ENCODE results near the gene RIPK4. TPM values are rescaled to one million over a fixed set of nuclear protein-coding genes. Genes with fewer than 3 reads are reported as not detected.

RIPK4 gene
- total RNA-seq, 2 donors from 2014 or later = 8.4 to 16.2 TPM

GRCh38 chr21:41801321-41802197 is 34.7 kb upstream of the RIPK4 start:
- H3K27ac Mint-ChIP-seq = no peak overlapping the region
- H3K27ac ChIP-seq (ENCODE audit: low read depth, low read length) = no peak overlapping the region
- no peak overlapping the region for H3K4me3 Mint-ChIP-seq

GRCh38 chr21:41800425-41801320 is 33.8 kb upstream of the RIPK4 start:
- Mint-ChIP-seq H3K27ac (no peak overlapping the region), H3K36me3 (ENCODE audit: low read depth) (peaks cover 36% of the 10 kb centered on the region), H3K9me3 (no peaks in the 10 kb centered on the region), H3K4me1 (peaks cover 3% of the 10 kb centered on the region), H3K27me3 (ENCODE audit: insufficient read depth) (no peaks in the 10 kb centered on the region), H3K4me3 (no peak overlapping the region)
- Histone ChIP-seq H3K9me3 (ENCODE audit: control insufficient read depth, low read length) (no peaks in the 10 kb centered on the region), H3K9ac (ENCODE audit: extremely low read depth, low read length, poor library complexity, severe bottlenecking) (no peak overlapping the region), H3K27ac (ENCODE audit: low read depth, low read length) (no peak overlapping the region), H3K4me3 (ENCODE audit: low read length) (no peak overlapping the region), H3K27me3 (ENCODE audit: control insufficient read depth, insufficient read depth, low read length, poor library complexity, severe bottlenecking) (no peaks in the 10 kb centered on the region), H3K36me3 (ENCODE audit: control insufficient read depth, insufficient read depth, low read length) (peaks cover 45% of the 10 kb centered on the region), H3K4me1 (ENCODE audit: control insufficient read depth, insufficient read depth, low read length) (no peaks in the 10 kb centered on the region)
- WGBS, 2 experiments (ENCODE audit: insufficient coverage in 1 of 2, insufficient read length in 1 of 2) = 90 to 91% methylated on average over 16 to 24 of the region's 24 CpGs
- TF ChIP-seq CTCF (conservative IDR thresholded peaks at IDR 0.05) = no peak
- DNase-seq = no peak

More at GRCh38 chr21:41801321-41802197, 34.7 kb upstream of the RIPK4 start:
- Mint-ChIP-seq H3K4me1 (no peaks in the 10 kb centered on the region), H3K27me3 (ENCODE audit: insufficient read depth) (no peaks in the 10 kb centered on the region), H3K9me3 (no peaks in the 10 kb centered on the region), H3K36me3 (ENCODE audit: low read depth) (peaks cover 36% of the 10 kb centered on the region)
- Histone ChIP-seq H3K4me3 (ENCODE audit: low read length) (no peak overlapping the region), H3K9me3 (ENCODE audit: control insufficient read depth, low read length) (no peaks in the 10 kb centered on the region), H3K9ac (ENCODE audit: extremely low read depth, low read length, poor library complexity, severe bottlenecking) (no peak overlapping the region), H3K4me1 (ENCODE audit: control insufficient read depth, insufficient read depth, low read length) (no peaks in the 10 kb centered on the region), H3K27me3 (ENCODE audit: control insufficient read depth, insufficient read depth, low read length, poor library complexity, severe bottlenecking) (no peaks in the 10 kb centered on the region), H3K36me3 (ENCODE audit: control insufficient read depth, insufficient read depth, low read length) (peaks cover 45% of the 10 kb centered on the region)
- 95 to 97% methylated on average over 25 to 32 of the region's 32 CpGs for WGBS, 2 experiments (ENCODE audit: insufficient coverage in 1 of 2, insufficient read length in 1 of 2)
- no peak for DNase-seq
- no peak for TF ChIP-seq CTCF (conservative IDR thresholded peaks at IDR 0.05)

- no peak overlapping the region for H3K4me3 Mint-ChIP-seq
- no peaks in the 10 kb centered on the region for H3K9me3 Mint-ChIP-seq
- 92 to 99% methylated on average over 7 of the region's 7 CpGs for WGBS, 2 experiments (ENCODE audit: insufficient coverage in 1 of 2, insufficient read length in 1 of 2)
- H3K27ac Mint-ChIP-seq = no peak overlapping the region
- Histone ChIP-seq H3K4me3 (ENCODE audit: low read length) (no peak overlapping the region), H3K36me3 (ENCODE audit: control insufficient read depth, insufficient read depth, low read length) (peaks cover 44% of the 10 kb centered on the region), H3K27ac (ENCODE audit: low read depth, low read length) (no peak overlapping the region), H3K4me1 (ENCODE audit: control insufficient read depth, insufficient read depth, low read length) (no peaks in the 10 kb centered on the region), H3K27me3 (ENCODE audit: control insufficient read depth, insufficient read depth, low read length, poor library complexity, severe bottlenecking) (no peaks in the 10 kb centered on the region), H3K9me3 (ENCODE audit: control insufficient read depth, low read length) (no peaks in the 10 kb centered on the region), H3K9ac (ENCODE audit: extremely low read depth, low read length, poor library complexity, severe bottlenecking) (no peak overlapping the region)
- no peak for DNase-seq
- TF ChIP-seq CTCF (conservative IDR thresholded peaks at IDR 0.05) = no peak
- peaks cover 31% of the 10 kb centered on the region for H3K36me3 Mint-ChIP-seq (ENCODE audit: low read depth)
- no peaks in the 10 kb centered on the region for H3K27me3 Mint-ChIP-seq (ENCODE audit: insufficient read depth)
- H3K4me1 Mint-ChIP-seq = peaks cover 3% of the 10 kb centered on the region
Measured at GRCh38 chr21:41799763-41800162, 32.9 kb upstream of the RIPK4 start.

Measured in endodermal cell (in vitro differentiated cells).